Ishikawa (cell line): Measurements from ENCODE around the gene RTN4IP1.

ENCODE experiments used
- CEBPB ChIP-seq: IDR thresholded peaks from 2 replicates; pipeline ENCODE4 v1.6.1; 2012
- EGR1 ChIP-seq: IDR thresholded peaks from 2 replicates; pipeline ENCODE4 v1.6.1; 2012
- EP300 ChIP-seq: IDR thresholded peaks from 2 replicates; pipeline ENCODE4 v1.6.1; 2012; ENCODE audit warnings: borderline replicate concordance
- MAX ChIP-seq: IDR thresholded peaks from 2 replicates; pipeline ENCODE4 v1.6.1; 2012
- REST ChIP-seq: IDR thresholded peaks from 2 replicates; pipeline ENCODE4 v1.6.1; 2012; ENCODE audit warnings: low read depth, mild to moderate bottlenecking
- TAF1 ChIP-seq: IDR thresholded peaks from 2 replicates; pipeline ENCODE4 v1.6.1; 2012; ENCODE audit warnings: low read depth, mild to moderate bottlenecking
- TCF12 ChIP-seq: IDR thresholded peaks from 2 replicates; pipeline ENCODE4 v1.6.1; 2012; ENCODE audit warnings: low read depth

GRCh38 chr6:106528521-106528920 is 100.8 kb downstream of the RTN4IP1 start:
- no peak for TF ChIP-seq TAF1
- TF ChIP-seq EGR1 = no peak
- no peak for TF ChIP-seq MAX
- TF ChIP-seq TCF12 = no peak
- TF ChIP-seq REST = no peak
- TF ChIP-seq EP300 = no peak
- no peak for TF ChIP-seq CEBPB
